IPS-NIHi7 (cell line): ENCODE data around the gene DGLUCY.
"Not testable (repeated sequence)": the region's sequence is repeated elsewhere in the genome, so short reads cannot be mapped to it uniquely, and the experiment has no call there.

Experiments used
- DNase-seq: peaks from one replicate; pipeline ENCODE4 v3.0.0; 2012; ENCODE audit warnings: mixed read lengths; ENCODE audit errors: extremely low spot score

Gene DGLUCY

GRCh38 chr14:91257328-91258010, 143.6 kb downstream of the DGLUCY start:
- no peak for DNase-seq

DNA sequence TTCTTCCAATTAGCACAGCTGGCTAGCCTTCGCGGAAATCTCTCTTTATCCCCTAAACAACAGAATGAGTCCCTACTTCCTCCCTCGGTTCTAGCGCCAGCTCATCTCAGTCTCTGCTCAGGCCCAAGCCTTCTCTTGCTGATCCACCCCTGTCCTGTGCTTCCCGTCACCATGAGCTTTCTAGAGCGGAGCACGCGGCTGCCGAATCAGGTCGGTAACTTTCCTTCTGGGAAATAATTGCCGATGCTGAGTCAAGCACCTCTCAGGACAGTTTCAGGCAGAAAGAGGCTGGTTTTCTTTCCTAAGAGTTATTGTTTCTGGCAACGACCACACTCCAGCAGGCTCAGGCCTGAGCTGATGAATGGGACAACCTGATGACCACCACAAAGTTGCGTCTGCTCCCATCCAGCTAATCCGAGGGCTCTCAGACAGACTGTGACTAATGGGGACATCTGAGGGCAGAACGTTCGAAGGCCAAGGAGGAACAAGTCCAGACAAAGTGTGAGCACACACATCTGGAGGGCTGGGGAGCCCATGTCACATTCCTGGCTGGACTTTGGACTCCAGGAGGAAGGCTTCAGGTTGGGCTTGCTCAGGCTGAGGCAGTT, 144.2 kb downstream of the DGLUCY start:
- DNase-seq = no peak

GRCh38 chr14:91258876-91259275, 145.0 kb downstream of the DGLUCY start:
- no peak for DNase-seq

DNA sequence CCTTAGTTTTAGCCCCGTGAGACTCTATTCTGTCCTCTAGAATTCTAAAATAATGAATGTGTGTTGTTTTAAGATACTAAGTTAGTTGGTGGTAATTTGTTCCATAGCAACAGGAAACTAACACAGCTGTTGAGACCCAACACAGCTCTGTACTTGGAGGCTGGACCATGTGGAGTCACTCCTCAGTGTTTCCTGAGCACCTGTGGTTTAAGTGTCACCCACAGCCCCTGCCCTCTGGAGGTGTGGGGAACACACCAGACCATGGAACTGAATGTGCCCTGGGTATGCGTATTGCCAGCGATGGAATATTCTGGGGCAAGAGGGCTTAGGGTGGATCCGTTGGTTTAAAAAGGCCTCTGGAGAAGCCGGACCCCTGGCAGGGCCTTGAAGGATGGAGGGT, 147.2 kb downstream of the DGLUCY start:
- DNase-seq = no peak

- no peak for DNase-seq
Measured at GRCh38 chr14:91261986-91262549, 148.2 kb downstream of the DGLUCY start.

DNA sequence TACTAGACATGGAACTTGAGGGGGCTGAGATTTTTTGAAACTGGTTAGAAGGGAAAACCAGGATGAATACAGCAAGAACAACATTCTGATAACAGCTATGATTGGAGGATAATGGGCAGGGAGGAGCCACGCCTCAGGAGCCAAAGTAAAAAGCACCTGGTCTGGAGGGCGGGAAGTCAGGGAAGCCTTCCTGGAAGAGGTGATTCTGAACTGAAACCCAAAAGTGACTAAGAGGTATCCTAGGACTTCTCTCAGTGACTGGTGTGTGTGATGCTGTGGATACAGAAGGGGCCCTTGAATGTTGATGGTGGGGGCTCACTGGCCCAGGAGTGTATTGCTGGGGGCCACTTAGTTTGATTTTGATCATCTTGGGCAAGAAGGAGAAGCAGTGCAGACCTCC, 149.5 kb downstream of the DGLUCY start:
- no peak for DNase-seq

DNA sequence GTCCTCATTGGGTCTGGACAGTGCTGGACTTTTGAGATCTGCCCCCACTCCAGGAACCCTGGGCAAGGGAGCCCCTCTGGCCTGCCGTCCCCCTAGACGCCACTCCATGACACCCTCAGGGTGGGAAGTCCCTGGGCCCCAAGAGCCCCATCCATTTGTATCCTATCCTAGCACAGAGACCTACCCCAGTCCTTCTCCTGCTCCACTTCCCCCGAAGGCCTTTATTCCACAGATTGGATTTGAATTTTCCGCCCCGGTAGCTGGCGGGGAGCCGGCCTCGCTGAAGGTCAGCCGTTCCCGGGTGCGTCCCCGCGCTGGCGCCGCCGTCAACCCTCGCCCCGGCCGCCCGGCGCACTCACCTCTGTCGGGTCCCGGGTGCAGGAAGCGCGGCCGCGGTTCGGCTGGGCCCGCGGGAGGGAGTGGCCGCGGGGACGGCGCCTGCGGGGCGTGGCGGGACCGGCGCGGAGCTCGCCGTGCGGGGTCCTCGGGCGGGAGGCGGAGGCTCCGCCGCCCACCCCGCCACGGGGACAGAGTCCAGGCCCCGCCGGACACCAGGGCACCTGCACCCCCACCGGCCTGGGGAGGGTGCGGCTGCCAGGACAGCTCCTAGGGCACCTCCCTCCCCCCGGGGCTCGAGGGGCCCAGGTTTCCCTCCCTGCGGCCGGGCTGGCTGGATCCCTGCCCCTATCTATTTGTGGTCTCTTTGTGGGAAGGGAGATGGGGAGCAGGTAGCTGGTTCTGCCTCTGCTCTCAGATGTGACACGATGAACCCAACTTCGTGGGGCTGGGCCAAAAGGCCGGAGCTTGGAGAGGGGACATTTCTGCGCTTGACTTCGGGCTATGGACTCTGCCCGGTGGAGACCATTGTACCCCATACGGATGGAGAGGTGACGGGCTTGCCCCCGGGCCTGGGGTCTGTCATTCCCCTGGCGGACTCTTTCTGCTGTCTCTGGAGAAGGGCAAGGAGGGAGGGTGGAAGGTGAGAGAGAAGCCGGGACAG, 150.6 kb downstream of the DGLUCY start:
- no peak for DNase-seq

- DNase-seq = no peak
Measured at GRCh38 chr14:91265404-91265803, 151.5 kb downstream of the DGLUCY start.

- DNase-seq = not testable (repeated sequence)
Measured at GRCh38 chr14:91266276-91266675, 152.4 kb downstream of the DGLUCY start.

GRCh38 chr14:91267965-91268437, 154.1 kb downstream of the DGLUCY start:
- no peak for DNase-seq

- no peak for DNase-seq
Measured at GRCh38 chr14:91269076-91269991, 155.5 kb downstream of the DGLUCY start.

- no peak for DNase-seq
Measured at GRCh38 chr14:91270188-91270587, 156.3 kb downstream of the DGLUCY start.

GRCh38 chr14:91270619-91271018, 156.7 kb downstream of the DGLUCY start:
- DNase-seq = no peak

GRCh38 chr14:91271639-91272038, 157.8 kb downstream of the DGLUCY start:
- no peak for DNase-seq

- DNase-seq = no peak
Measured at GRCh38 chr14:91272341-91273272, 158.7 kb downstream of the DGLUCY start.

DNA sequence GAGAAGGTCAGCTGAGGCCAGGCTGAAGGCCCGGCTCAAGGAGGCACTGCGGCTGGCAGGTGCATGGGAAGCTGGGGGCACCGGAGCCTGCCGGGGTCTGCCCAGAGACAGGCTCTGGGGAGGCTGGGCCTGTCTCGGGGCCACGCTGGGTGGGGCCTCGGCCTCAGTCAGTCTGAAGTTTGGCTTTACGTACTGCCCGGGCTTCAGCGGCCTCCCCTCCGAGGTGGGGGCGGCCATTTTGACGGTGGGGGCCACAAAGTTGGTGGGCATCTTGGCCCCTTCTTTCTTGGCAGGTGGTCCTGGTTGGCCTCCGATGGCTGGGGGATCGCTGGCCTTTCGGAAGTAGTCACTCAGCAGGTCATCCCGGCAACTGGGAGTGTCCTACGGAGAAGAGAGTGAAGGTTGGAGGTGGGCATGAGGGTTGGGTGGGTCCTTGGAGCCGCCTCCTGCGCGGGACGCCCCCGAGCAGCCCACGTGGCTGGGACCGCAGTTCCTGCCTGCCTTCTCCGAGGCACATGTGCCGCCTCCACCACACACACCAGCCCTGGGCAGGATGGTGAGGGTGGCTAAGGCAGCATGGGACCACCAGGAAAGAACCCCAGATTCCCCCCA, 159.5 kb downstream of the DGLUCY start:
- DNase-seq = no peak

DNA sequence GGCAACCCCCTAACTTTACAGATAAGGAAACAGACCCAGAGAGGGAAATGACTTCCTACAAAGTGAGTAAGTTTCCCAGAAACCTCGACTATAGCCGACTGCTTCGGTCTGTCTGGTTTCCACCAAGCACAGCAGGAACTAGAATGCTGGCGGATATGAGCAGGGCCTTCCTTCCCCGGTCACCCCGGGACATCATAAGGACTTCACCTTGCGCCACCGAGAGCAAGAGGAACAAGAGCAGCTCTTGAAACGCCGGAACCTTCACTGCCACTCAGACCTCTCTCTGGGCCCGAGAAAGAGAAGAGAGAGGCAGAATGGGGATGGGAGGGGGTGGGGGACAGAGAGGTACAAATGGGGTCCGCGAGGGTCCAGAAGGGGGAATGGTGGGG, 160.0 kb downstream of the DGLUCY start:
- DNase-seq = no peak

DNA sequence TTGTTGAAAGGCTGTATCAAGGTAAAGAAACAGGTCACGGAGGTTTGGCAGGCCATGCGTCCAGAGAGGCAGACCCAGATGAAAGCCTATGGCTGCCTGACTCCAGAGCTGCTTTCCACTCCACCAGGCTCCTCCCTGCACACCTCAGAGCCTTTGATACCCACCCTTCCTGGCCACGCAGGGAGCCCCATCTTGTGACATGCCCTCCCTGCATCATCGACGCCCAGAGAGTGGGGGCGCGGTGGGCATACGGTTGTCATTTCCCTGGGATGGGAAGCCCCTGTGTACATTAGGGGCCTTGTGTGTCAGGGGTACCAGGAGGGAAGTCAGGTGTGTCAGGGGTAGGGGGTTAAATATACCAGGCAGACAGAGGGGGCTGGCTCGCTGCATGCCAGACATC, 160.9 kb downstream of the DGLUCY start:
- no peak for DNase-seq
